HepG2 (cell line): Measurements from ENCODE around the gene OR10X1. TPM values are rescaled to one million over a fixed set of nuclear protein-coding genes. Genes with fewer than 3 reads are reported as not detected.

Experiments used
- ATAC-seq: fragments of 200-7000 bp; cut with Tn5 transposase; 3 replicates; pipeline ENCODE4 v1.9.1; 2020; ENCODE audit warnings: mild to moderate bottlenecking, moderate library complexity
- BruUV-seq: library from RNA; stranded (reverse); fragments of 400-500 nt; replicated peaks from 2 replicates; lab custom pipeline; 2021; lab: Mats Ljungman, UMichigan
- CTCF ChIA-PET: fragments of 300-600 bp; formaldehyde crosslinking; extraction: SDS; loops from one replicate; lab custom pipeline; 2021; ENCODE audit warnings: low total read pairs, inconsistent platforms, low intra/inter-chr PET ratio; lab: Yijun Ruan, JAX
- POLR2A ChIA-PET: fragments of 350-600 bp; sonication (Branson Sonifier 250); formaldehyde crosslinking; loops from one replicate; lab custom pipeline; 2020; ENCODE audit warnings: antibody characterized with exemption, inconsistent platforms; lab: Yijun Ruan, JAX
- DNase-seq: peaks from one replicate; pipeline ENCODE4 v3.0.0-alpha.2; 2015; ENCODE audit warnings: low spot score
- FAIRE-seq: peaks from 3 replicates; lab custom pipeline; 2011; peaks lifted over from hg19 to GRCh38; lab: Jason Lieb, UNC
- H2AFZ ChIP-seq: one replicate; pipeline ENCODE4 v1.6.1; 2011; ENCODE audit warnings: low read length, inconsistent platforms
- H3K27ac ChIP-seq: fragments of 300-600 bp; 3 replicates; pipeline ENCODE4 v1.8.0; 2011; ENCODE audit warnings: mixed run types, mild to moderate bottlenecking, mixed read lengths, low read length, inconsistent platforms; ENCODE audit not compliant: insufficient read depth; ENCODE audit errors: extremely low read length
- H3K27me3 ChIP-seq, 2 experiments: fragments of 200-600 bp in 1 of 2; 2 replicates in 1 of 2; 3 replicates in 1 of 2; pipeline versions ENCODE4 v1.6.0 to v1.8.0; 2011; ENCODE audit warnings: low read length in 2 of 2, mild to moderate bottlenecking in 2 of 2, moderate library complexity in 2 of 2, inconsistent platforms in 1 of 2; ENCODE audit not compliant: insufficient read depth in 2 of 2, control insufficient read depth in 1 of 2
- H3K36me3 ChIP-seq, 2 experiments: fragments of 200-600 bp in 1 of 2; replicated peaks in 1 of 2; 2 replicates in 1 of 2; 3 replicates in 1 of 2; pipeline versions ENCODE4 v1.5.1 to v1.8.0; 2011; ENCODE audit warnings: low read length in 2 of 2, inconsistent platforms in 1 of 2; ENCODE audit not compliant: insufficient read depth in 2 of 2, control insufficient read depth in 1 of 2
- H3K4me1 ChIP-seq: 2 replicates; pipeline ENCODE4 v1.5.1; 2012; ENCODE audit warnings: low read length, inconsistent platforms; ENCODE audit not compliant: insufficient read depth
- H3K4me2 ChIP-seq: 2 replicates; pipeline ENCODE4 v1.6.0; 2011; ENCODE audit warnings: low read depth, low read length, inconsistent platforms
- H3K4me3 ChIP-seq, 3 experiments: fragments of 200-600 bp in 1 of 3; sonication (generic), shearing (Covaris generic) in 1 of 3; replicated peaks in 1 of 3; 2 replicates each; pipeline ENCODE4 v1.5.1; 2011 to 2016; ENCODE audit warnings: low read length in 3 of 3, inconsistent platforms in 2 of 3, low read depth in 2 of 3, mild to moderate bottlenecking in 2 of 3, control low read depth in 1 of 3, mixed read lengths in 1 of 3; ENCODE audit not compliant: insufficient read depth in 1 of 3
- H3K79me2 ChIP-seq: one replicate; pipeline ENCODE4 v1.6.1; 2011; ENCODE audit warnings: low read length, inconsistent platforms; ENCODE audit not compliant: insufficient read depth
- H3K9ac ChIP-seq: 2 replicates; pipeline ENCODE4 v1.6.0; 2011; ENCODE audit warnings: mild to moderate bottlenecking, low read depth, low read length, inconsistent platforms; ENCODE audit not compliant: insufficient read depth
- H3K9me3 ChIP-seq: 2 replicates; pipeline ENCODE4 v1.5.1; 2012; ENCODE audit warnings: mild to moderate bottlenecking, low read length
- H4K20me1 ChIP-seq: 2 replicates; pipeline ENCODE4 v1.6.0; 2011; ENCODE audit warnings: inconsistent platforms, mild to moderate bottlenecking, low read length, moderate library complexity; ENCODE audit not compliant: insufficient read depth
- CCAR2 ChIP-seq: fragments of 200-400 bp; formaldehyde crosslinking; optimal IDR thresholded peaks from 2 replicates; pipeline ENCODE3; 2018; ENCODE audit warnings: low read depth, mild to moderate bottlenecking, low read length, moderate library complexity
- HMG20B ChIP-seq: conservative IDR thresholded peaks from 2 replicates; pipeline ENCODE4 v1.6.1; 2016; ENCODE audit warnings: missing genetic modification reagents, missing compliant biosample characterization
- MED1 ChIP-seq: sonication (generic); formaldehyde crosslinking; IDR thresholded peaks from 2 replicates; pipeline ENCODE4 v1.4.0; 2020; ENCODE audit warnings: missing genetic modification reagents
- PTBP1 ChIP-seq: fragments of 200-400 bp; formaldehyde crosslinking; IDR thresholded peaks from 2 replicates; pipeline ENCODE4 v1.6.1; 2018; ENCODE audit warnings: low read length, low read depth; ENCODE audit not compliant: poor library complexity, severe bottlenecking
- SAP130 ChIP-seq: IDR thresholded peaks from 2 replicates; pipeline ENCODE4 v1.6.1; 2016; ENCODE audit warnings: low read depth
- SIX1 ChIP-seq: sonication (generic); formaldehyde crosslinking; IDR thresholded peaks from 2 replicates; pipeline ENCODE4 v1.4.0; 2020; ENCODE audit warnings: missing genetic modification reagents, borderline replicate concordance
- ZNF775 ChIP-seq: sonication (generic); formaldehyde crosslinking; IDR thresholded peaks from 2 replicates; pipeline ENCODE4 v1.4.0; 2020; ENCODE audit warnings: missing genetic modification reagents, mild to moderate bottlenecking, moderate library complexity, borderline replicate concordance
- WGBS: methylation state at CpG from one replicate; pipeline ENCODE4 v1.1.6; 2017; ENCODE audit warnings: low lambda C conversion rate; 5-methylcytosine and 5-hydroxymethylcytosine counted together
- in situ Hi-C: cut with HindIII; loops from 2 replicates; pipeline ENCODE4 v1.10.0; 2017; ENCODE audit warnings: low pct_unique_long_range_greater_than_20kb; ENCODE audit not compliant: extremely low pct_ligation_motif_present
- intact Hi-C: fragments of 100-400 bp; cut with micrococcal nuclease; formaldehyde crosslinking; loops from one replicate; pipeline ENCODE4 v1.10.0; 2022; ENCODE audit not compliant: unreplicated experiment
- polyA plus RNA-seq, 8 experiments: library from polyadenylated mRNA; depleted of rRNA in 3 of 8; stranded (reverse) in 7 of 8; unstranded in 1 of 8; fragments of >200 nt; fragmentation: Illumina TruSeq in 4 of 8; extraction: Trizol in 4 of 8; gene quantifications; 2 replicates each; pipeline versions ENCODE4 v1.2.1 to v1.2.3, GENCODE V29; 2011 to 2016; ENCODE audit warnings: low read depth in 4 of 8, missing spikeins in 1 of 8, mixed read lengths in 1 of 8; ENCODE audit not compliant: insufficient read depth in 1 of 8
- total RNA-seq, 5 experiments: library from RNA; depleted of rRNA; stranded (reverse); fragments of >200 nt; fragmentation: Illumina TruSeq; extraction: Trizol; gene quantifications; 2 replicates each; pipeline ENCODE4 v1.2.3, GENCODE V29; 2016; ENCODE audit warnings: low read depth in 1 of 5
- TF ChIP-seq, protein P1 (sequence below): sonication (generic); formaldehyde crosslinking; IDR thresholded peaks from 2 replicates; pipeline ENCODE4 v1.4.0; 2020; ENCODE audit warnings: mild to moderate bottlenecking, missing genetic modification reagents
- TF ChIP-seq, protein P2 (sequence below): IDR thresholded peaks from 2 replicates; pipeline ENCODE4 v1.6.1; 2016; ENCODE audit warnings: missing genetic modification reagents, missing compliant biosample characterization
- TF ChIP-seq, protein P3 (sequence below): sonication (generic); formaldehyde crosslinking; IDR thresholded peaks from 2 replicates; pipeline ENCODE4 v1.4.0; 2020; ENCODE audit warnings: missing genetic modification reagents

OR10X1 gene
- total and polyA plus RNA-seq, 2 of the 13 experiments (the other 11 are each of a cell fraction or from before 2014, with no cell fraction given): not detected

DNA sequence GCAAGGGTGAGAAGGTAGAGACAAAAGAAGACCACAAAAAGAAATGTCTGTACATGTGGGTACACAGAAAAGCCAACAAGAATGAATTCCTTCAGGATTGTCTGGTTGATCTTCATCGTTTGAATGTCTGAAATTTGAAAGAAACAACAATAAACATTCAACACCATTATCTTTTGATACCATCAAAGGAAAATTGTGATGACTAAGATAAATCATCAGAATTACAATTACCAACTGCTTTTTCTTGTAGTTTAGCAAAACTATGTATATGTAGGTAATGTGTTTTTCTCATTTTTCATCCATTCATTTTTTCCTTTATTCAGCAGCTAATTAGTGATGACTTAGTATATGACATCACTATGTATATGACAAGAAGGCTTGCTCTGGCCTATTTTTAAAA is at the start of gene OR10X1 (continued):
- TF ChIP-seq, protein P1, sequence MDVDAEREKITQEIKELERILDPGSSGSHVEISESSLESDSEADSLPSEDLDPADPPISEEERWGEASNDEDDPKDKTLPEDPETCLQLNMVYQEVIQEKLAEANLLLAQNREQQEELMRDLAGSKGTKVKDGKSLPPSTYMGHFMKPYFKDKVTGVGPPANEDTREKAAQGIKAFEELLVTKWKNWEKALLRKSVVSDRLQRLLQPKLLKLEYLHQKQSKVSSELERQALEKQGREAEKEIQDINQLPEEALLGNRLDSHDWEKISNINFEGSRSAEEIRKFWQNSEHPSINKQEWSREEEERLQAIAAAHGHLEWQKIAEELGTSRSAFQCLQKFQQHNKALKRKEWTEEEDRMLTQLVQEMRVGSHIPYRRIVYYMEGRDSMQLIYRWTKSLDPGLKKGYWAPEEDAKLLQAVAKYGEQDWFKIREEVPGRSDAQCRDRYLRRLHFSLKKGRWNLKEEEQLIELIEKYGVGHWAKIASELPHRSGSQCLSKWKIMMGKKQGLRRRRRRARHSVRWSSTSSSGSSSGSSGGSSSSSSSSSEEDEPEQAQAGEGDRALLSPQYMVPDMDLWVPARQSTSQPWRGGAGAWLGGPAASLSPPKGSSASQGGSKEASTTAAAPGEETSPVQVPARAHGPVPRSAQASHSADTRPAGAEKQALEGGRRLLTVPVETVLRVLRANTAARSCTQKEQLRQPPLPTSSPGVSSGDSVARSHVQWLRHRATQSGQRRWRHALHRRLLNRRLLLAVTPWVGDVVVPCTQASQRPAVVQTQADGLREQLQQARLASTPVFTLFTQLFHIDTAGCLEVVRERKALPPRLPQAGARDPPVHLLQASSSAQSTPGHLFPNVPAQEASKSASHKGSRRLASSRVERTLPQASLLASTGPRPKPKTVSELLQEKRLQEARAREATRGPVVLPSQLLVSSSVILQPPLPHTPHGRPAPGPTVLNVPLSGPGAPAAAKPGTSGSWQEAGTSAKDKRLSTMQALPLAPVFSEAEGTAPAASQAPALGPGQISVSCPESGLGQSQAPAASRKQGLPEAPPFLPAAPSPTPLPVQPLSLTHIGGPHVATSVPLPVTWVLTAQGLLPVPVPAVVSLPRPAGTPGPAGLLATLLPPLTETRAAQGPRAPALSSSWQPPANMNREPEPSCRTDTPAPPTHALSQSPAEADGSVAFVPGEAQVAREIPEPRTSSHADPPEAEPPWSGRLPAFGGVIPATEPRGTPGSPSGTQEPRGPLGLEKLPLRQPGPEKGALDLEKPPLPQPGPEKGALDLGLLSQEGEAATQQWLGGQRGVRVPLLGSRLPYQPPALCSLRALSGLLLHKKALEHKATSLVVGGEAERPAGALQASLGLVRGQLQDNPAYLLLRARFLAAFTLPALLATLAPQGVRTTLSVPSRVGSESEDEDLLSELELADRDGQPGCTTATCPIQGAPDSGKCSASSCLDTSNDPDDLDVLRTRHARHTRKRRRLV (CRISPR knock-in tag): no peak
- TF ChIP-seq SIX1: no peak
- TF ChIP-seq ZNF775 (CRISPR knock-in tag): no peak
- no peak for TF ChIP-seq HMG20B
- no peak for TF ChIP-seq MED1 (CRISPR knock-in tag)
- TF ChIP-seq CCAR2: no peak
- TF ChIP-seq SAP130 (CRISPR knock-in tag): no peak
- TF ChIP-seq, protein P2, sequence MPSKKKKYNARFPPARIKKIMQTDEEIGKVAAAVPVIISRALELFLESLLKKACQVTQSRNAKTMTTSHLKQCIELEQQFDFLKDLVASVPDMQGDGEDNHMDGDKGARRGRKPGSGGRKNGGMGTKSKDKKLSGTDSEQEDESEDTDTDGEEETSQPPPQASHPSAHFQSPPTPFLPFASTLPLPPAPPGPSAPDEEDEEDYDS (CRISPR knock-in tag): no peak
- TF ChIP-seq PTBP1: no peak

DNA sequence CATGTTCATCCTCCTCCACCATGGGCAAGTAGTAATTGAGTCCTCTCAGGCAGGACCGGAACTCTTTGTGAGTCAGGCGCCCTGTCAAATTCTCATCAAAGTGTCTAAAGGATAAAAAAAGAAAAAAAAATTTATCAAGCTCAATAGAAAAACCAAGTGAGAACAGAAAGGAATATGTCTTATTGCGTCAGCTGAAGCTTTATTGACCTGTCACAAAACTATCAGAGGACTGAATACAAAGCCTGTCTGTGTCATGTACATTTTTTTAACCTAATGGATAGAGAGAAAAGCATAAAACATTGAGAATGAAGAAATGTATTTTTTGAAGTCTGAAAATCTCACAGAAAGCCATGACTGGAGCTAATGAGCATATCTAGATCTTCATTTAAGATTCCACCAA is 34.1 kb upstream of the OR10X1 start:
- TF ChIP-seq, protein P3, sequence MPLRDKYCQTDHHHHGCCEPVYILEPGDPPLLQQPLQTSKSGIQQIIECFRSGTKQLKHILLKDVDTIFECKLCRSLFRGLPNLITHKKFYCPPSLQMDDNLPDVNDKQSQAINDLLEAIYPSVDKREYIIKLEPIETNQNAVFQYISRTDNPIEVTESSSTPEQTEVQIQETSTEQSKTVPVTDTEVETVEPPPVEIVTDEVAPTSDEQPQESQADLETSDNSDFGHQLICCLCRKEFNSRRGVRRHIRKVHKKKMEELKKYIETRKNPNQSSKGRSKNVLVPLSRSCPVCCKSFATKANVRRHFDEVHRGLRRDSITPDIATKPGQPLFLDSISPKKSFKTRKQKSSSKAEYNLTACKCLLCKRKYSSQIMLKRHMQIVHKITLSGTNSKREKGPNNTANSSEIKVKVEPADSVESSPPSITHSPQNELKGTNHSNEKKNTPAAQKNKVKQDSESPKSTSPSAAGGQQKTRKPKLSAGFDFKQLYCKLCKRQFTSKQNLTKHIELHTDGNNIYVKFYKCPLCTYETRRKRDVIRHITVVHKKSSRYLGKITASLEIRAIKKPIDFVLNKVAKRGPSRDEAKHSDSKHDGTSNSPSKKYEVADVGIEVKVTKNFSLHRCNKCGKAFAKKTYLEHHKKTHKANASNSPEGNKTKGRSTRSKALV: no peak
- 23% methylated on average over 3 of the region's 3 CpGs for WGBS
- FAIRE-seq (no peak), DNase-seq (no peak), ATAC-seq (no peak)
- H3K27ac ChIP-seq: no peak overlapping the region
- H3K9ac ChIP-seq: no peak overlapping the region
- intact Hi-C loops: no loop called here
- H2AFZ ChIP-seq: no peak overlapping the region
- peaks cover 81% of the 10 kb centered on the region for H3K9me3 ChIP-seq
- in situ Hi-C loops: no loop called here
- H4K20me1 ChIP-seq: no peaks in the 10 kb centered on the region
- H3K4me1 ChIP-seq: no peaks in the 10 kb centered on the region
- ChIA-PET POLR2A (no interaction called here), CTCF (no interaction called here)
- H3K4me3 ChIP-seq: no peak overlapping the region
- no TSS peak for BruUV-seq
- H3K4me2 ChIP-seq: no peak overlapping the region
- H3K79me2 ChIP-seq: no peaks in the 10 kb centered on the region
- H3K36me3 ChIP-seq: no peaks in the 10 kb centered on the region
- no peaks in the 10 kb centered on the region; a peak in 1 of 5 replicates for H3K27me3 ChIP-seq
